SK-N-SH (cell line): Measurements from ENCODE around the gene PEX11A. TPM values are rescaled to one million over a fixed set of nuclear protein-coding genes. Genes with fewer than 3 reads are reported as not detected.

Source experiments
- CTCF ChIA-PET: fragments of 300-600, 350-600 bp; formaldehyde crosslinking; extraction: SDS; loops from one replicate; lab custom pipeline; 2021; lab: Yijun Ruan, JAX
- POLR2A ChIA-PET: fragments of 350-600 bp; sonication (Branson Sonifier 250); formaldehyde crosslinking; extraction: SDS; loops from one replicate; lab custom pipeline; 2020; ENCODE audit warnings: antibody characterized with exemption, inconsistent platforms; lab: Yijun Ruan, JAX
- DNase-seq: peaks from one replicate; pipeline ENCODE4 v3.0.0; 2012
- H2AFZ ChIP-seq: fragments of 200-600 bp; sonication (generic); 2 replicates; pipeline ENCODE4 v1.8.1; 2016; ENCODE audit warnings: antibody characterized with exemption, mild to moderate bottlenecking, low read depth
- H3F3A ChIP-seq: fragments of 200-600 bp; sonication (generic); replicated peaks from 2 replicates; pipeline ENCODE3; 2016; ENCODE audit warnings: antibody characterized with exemption, mild to moderate bottlenecking; ENCODE audit not compliant: insufficient read depth
- H3K27ac ChIP-seq, 2 experiments: fragments of 200-500 bp in 1 of 2; fragments of 200-600 bp in 1 of 2; sonication (Bioruptor generic) in 1 of 2; sonication (generic), shearing (Covaris generic) in 1 of 2; 2 replicates each; pipeline versions ENCODE4 v1.5.1 to v1.6.1; 2014 to 2016; ENCODE audit warnings: low read depth in 2 of 2, inconsistent platforms in 1 of 2, low read length in 1 of 2, mild to moderate bottlenecking in 1 of 2, mixed read lengths in 1 of 2
- H3K27me3 ChIP-seq: fragments of 200-600 bp; sonication (generic), shearing (Covaris generic); 2 replicates; pipeline ENCODE4 v1.6.1; 2016; ENCODE audit warnings: mixed run types; ENCODE audit not compliant: insufficient read depth
- H3K36me3 ChIP-seq, 2 experiments: fragments of 200-500 bp in 1 of 2; fragments of 200-600 bp in 1 of 2; sonication (Bioruptor generic) in 1 of 2; sonication (generic) in 1 of 2; replicated peaks in 1 of 2; 2 replicates each; pipeline versions ENCODE3 to v1.5.1; 2014 to 2016; ENCODE audit warnings: low read length in 1 of 2, mild to moderate bottlenecking in 1 of 2; ENCODE audit not compliant: insufficient read depth in 2 of 2, control insufficient read depth in 1 of 2
- H3K4me1 ChIP-seq, 2 experiments: fragments of 200-500 bp in 1 of 2; fragments of 200-600 bp in 1 of 2; sonication (Bioruptor generic) in 1 of 2; sonication (generic), shearing (Covaris generic) in 1 of 2; 2 replicates each; pipeline versions ENCODE4 v1.5.1 to v1.6.1; 2014 to 2016; ENCODE audit warnings: low read depth in 1 of 2, low read length in 1 of 2, mixed run types in 1 of 2; ENCODE audit not compliant: insufficient read depth in 2 of 2, control insufficient read depth in 1 of 2
- H3K4me2 ChIP-seq: fragments of 200-600 bp; sonication (generic), shearing (Covaris generic); 2 replicates; pipeline ENCODE4 v1.6.1; 2017; ENCODE audit warnings: mixed run types
- H3K4me3 ChIP-seq, 2 experiments: fragments of 200-500 bp in 1 of 2; fragments of 200-600 bp in 1 of 2; sonication (Bioruptor generic) in 1 of 2; sonication (generic), shearing (Covaris generic) in 1 of 2; 2 replicates each; pipeline versions ENCODE4 v1.5.1 to v1.8.1; 2014 to 2016; ENCODE audit warnings: low read depth in 2 of 2, inconsistent platforms in 1 of 2, low read length in 1 of 2, mild to moderate bottlenecking in 1 of 2, mixed read lengths in 1 of 2, moderate library complexity in 1 of 2
- H3K79me2 ChIP-seq: fragments of 200-600 bp; sonication (generic); 2 replicates; pipeline ENCODE4 v1.8.1; 2017; ENCODE audit warnings: mild to moderate bottlenecking; ENCODE audit not compliant: insufficient read depth
- H3K9ac ChIP-seq: fragments of 200-600 bp; sonication (generic); 2 replicates; pipeline ENCODE4 v1.6.1; 2017; ENCODE audit warnings: mixed run types
- H3K9me2 ChIP-seq: fragments of 200-600 bp; sonication (generic); 2 replicates; pipeline ENCODE4 v1.6.1; 2017; ENCODE audit warnings: mixed run types
- H3K9me3 ChIP-seq: fragments of 200-600 bp; sonication (generic); 2 replicates; pipeline ENCODE4 v1.6.1; 2017; ENCODE audit warnings: mixed run types, mild to moderate bottlenecking, moderate library complexity
- H4K20me1 ChIP-seq: fragments of 200-600 bp; sonication (generic); 2 replicates; pipeline ENCODE4 v1.6.1; 2017; ENCODE audit warnings: mild to moderate bottlenecking, mixed run types; ENCODE audit not compliant: insufficient read depth
- CHD2 ChIP-seq: fragments of 150-350 bp; IDR thresholded peaks from 2 replicates; pipeline ENCODE4 v1.6.1; 2018; ENCODE audit warnings: low read length; ENCODE audit not compliant: partially characterized antibody
- FOSL2 ChIP-seq: IDR thresholded peaks from 2 replicates; pipeline ENCODE4 v1.4.0; 2012; ENCODE audit warnings: low read depth, mild to moderate bottlenecking, moderate library complexity, borderline replicate concordance
- FOXJ3 ChIP-seq: sonication (generic); formaldehyde crosslinking; IDR thresholded peaks from 2 replicates; pipeline ENCODE4 v1.5.1; 2020; ENCODE audit warnings: mild to moderate bottlenecking, missing genetic modification reagents
- GATA2 ChIP-seq: sonication (generic); formaldehyde crosslinking; IDR thresholded peaks from 2 replicates; pipeline ENCODE4 v1.5.0; 2020; ENCODE audit warnings: mild to moderate bottlenecking, missing genetic modification reagents
- JUND ChIP-seq: IDR thresholded peaks from 2 replicates; pipeline ENCODE4 v1.4.0; 2012
- MXI1 ChIP-seq: IDR thresholded peaks from 2 replicates; pipeline ENCODE4 v1.6.1; 2012; ENCODE audit warnings: mild to moderate bottlenecking, low read depth, low read length, improper control_type of control experiment
- PBX3 ChIP-seq: IDR thresholded peaks from 2 replicates; pipeline ENCODE4; 2012
- POLR2AphosphoS5 ChIP-seq: IDR thresholded peaks from 2 replicates; pipeline ENCODE4 v1.6.1; 2012; ENCODE audit warnings: low read depth, low read length
- RCOR1 ChIP-seq: fragments of 150-350 bp; IDR thresholded peaks from 2 replicates; pipeline ENCODE4 v1.6.1; 2017; ENCODE audit warnings: antibody characterized with exemption, low read length
- REST ChIP-seq: IDR thresholded peaks from 2 replicates; pipeline ENCODE4 v1.6.1; 2012; ENCODE audit warnings: mild to moderate bottlenecking, low read depth, low read length, moderate library complexity
- RFX5 ChIP-seq: IDR thresholded peaks from 2 replicates; pipeline ENCODE4 v1.6.1; 2012; ENCODE audit warnings: mild to moderate bottlenecking, improper control_type of control experiment, low read length
- TAF1 ChIP-seq: IDR thresholded peaks from 2 replicates; pipeline ENCODE4 v1.6.1; 2012; ENCODE audit warnings: low read depth, mild to moderate bottlenecking, low read length, moderate library complexity, borderline replicate concordance
- TEAD4 ChIP-seq: IDR thresholded peaks from 2 replicates; pipeline ENCODE4 v1.4.0; 2012; ENCODE audit warnings: mild to moderate bottlenecking, borderline replicate concordance; ENCODE audit not compliant: insufficient read depth
- WGBS: methylation state at CpG from one replicate; pipeline ENCODE4 v1.1.6; 2017; ENCODE audit warnings: low lambda C conversion rate; 5-methylcytosine and 5-hydroxymethylcytosine counted together
- polyA plus RNA-seq, 3 experiments: library from polyadenylated mRNA; depleted of rRNA; stranded (reverse); fragments of >200 nt; gene quantifications; 2 replicates each; pipeline ENCODE4 v1.2.3, GENCODE V29; 2012
- TF ChIP-seq, protein P1 (sequence below): fragments of 200-600 bp; sonication (generic); IDR thresholded peaks from 2 replicates; pipeline ENCODE4 v1.6.1; 2017; ENCODE audit warnings: antibody characterized with exemption, mild to moderate bottlenecking, moderate library complexity

The PEX11A gene
- polyA plus RNA-seq, 1 of the 3 experiments (the other 2 are of a cell fraction) = 6.1 TPM

DNA sequence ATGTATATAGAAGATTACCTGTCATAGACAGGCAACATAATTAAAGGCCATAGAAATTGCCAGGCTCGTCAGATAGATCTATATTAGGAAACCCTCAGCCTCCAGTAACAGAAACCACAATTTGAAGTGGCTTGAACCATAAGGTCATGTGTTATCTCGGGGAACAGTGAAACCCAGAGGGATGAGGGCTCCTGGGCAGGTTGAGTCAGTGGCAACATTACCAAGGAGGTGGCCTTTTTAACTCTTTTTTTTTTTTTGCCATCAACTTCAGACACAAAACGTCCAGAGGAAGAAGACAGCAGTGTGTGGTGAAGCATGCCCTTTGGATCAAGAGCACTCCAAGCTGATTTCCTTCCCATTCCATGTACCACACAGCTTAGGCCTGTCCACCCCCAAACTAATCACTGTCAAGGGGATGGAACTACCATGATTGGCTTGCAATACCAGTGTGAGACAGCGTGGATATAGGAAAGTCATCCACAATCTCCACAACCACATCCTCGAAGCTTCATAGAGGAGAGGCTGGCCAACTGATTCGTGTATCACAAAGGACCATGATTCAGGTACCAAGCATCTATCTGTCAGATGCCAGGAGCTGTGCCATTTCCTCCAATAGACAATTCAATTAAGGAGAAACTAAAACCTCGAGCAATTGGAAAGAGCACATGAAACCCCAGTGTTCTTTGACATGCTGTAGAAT is 34.3 kb downstream of the PEX11A start:
- Histone ChIP-seq H3K79me2 (peaks cover 32% of the 10 kb centered on the region), H3K4me2 (peak overlapping the region; percentile 96; the same call in 1 of the 2 replicates), H3K9me2 (no peaks in the 10 kb centered on the region), H3F3A (peaks cover 20% of the 10 kb centered on the region), H3K36me3 (peaks cover 0 to 6% of the 10 kb centered on the region in 2 experiments), H2AFZ (peak overlapping the region; percentile 52; the same call in 1 of the 2 replicates), H3K9ac (0 out of 2 replicates have a peak overlapping the region, but pooled peaks have one; percentile 85), H3K27ac (peak overlapping the region in 1 of 2 experiments; percentile 26; a peak in 1 of 4 replicates), H4K20me1 (no peaks in the 10 kb centered on the region), H3K27me3 (no peaks in the 10 kb centered on the region), H3K4me3 (no peak overlapping the region), H3K4me1 (peaks cover 0 to 6% of the 10 kb centered on the region in 2 experiments; a peak in 2 of 4 replicates), H3K9me3 (no peaks in the 10 kb centered on the region)
- POLR2A ChIA-PET = no interaction called here
- TF ChIP-seq RFX5 (no peak), POLR2AphosphoS5 (no peak), GATA2 (CRISPR knock-in tag) (no peak), PBX3 (peak; percentile 15; the same call in 1 of the 2 replicates)
- CTCF ChIA-PET = interaction anchor here (1.1 to 1.6 kb wide), 2 partner anchors 10 to 16 kb away, joined by 3 to 5 read pairs; no protein-coding TSS in a partner anchor
- no peak for DNase-seq
- WGBS = 75% methylated on average over 7 of the region's 7 CpGs

GRCh38 chr15:89654847-89655805 is 35.4 kb downstream of the PEX11A start, which contains the start of gene KIF7:
Gene KIF7 (minus strand): TSS chr15:89655467. CDS start chr15:89652930, 2,537 bp downstream.
- CTCF ChIA-PET = interaction anchor here (0.6 to 1.6 kb wide), 4 partner anchors 9 to 85 kb away, joined by 3 to 7 read pairs (median 4); no protein-coding TSS in a partner anchor
- TF ChIP-seq REST = no peak
- no peak for TF ChIP-seq JUND
- no peak for TF ChIP-seq RCOR1
- TF ChIP-seq POLR2AphosphoS5 = peak; percentile 44; the same call in 1 of the 2 replicates
- peak; percentile 36; the same call in 1 of the 2 replicates for TF ChIP-seq MXI1
- TF ChIP-seq, protein P1, sequence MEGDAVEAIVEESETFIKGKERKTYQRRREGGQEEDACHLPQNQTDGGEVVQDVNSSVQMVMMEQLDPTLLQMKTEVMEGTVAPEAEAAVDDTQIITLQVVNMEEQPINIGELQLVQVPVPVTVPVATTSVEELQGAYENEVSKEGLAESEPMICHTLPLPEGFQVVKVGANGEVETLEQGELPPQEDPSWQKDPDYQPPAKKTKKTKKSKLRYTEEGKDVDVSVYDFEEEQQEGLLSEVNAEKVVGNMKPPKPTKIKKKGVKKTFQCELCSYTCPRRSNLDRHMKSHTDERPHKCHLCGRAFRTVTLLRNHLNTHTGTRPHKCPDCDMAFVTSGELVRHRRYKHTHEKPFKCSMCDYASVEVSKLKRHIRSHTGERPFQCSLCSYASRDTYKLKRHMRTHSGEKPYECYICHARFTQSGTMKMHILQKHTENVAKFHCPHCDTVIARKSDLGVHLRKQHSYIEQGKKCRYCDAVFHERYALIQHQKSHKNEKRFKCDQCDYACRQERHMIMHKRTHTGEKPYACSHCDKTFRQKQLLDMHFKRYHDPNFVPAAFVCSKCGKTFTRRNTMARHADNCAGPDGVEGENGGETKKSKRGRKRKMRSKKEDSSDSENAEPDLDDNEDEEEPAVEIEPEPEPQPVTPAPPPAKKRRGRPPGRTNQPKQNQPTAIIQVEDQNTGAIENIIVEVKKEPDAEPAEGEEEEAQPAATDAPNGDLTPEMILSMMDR = no peak
- no peak for TF ChIP-seq FOXJ3 (CRISPR knock-in tag)
- TF ChIP-seq PBX3 = no peak
- peak; percentile 19; the same call in 1 of the 2 replicates for TF ChIP-seq TAF1
- no peak for TF ChIP-seq CHD2
- no peak for TF ChIP-seq FOSL2
- TF ChIP-seq TEAD4 = no peak

More at GRCh38 chr15:89654847-89655805, 35.4 kb downstream of the PEX11A start, which contains the start of gene KIF7:
- peak within 1 kb of the TSS; percentile 96 for H3K4me2 ChIP-seq
- H4K20me1 ChIP-seq = no peaks in the 10 kb centered on the region
- peak within 1 kb of the TSS; percentile 28 to 35; a peak in 2 of 4 replicates for H3K27ac ChIP-seq
- no peaks in the 10 kb centered on the region for H3K9me2 ChIP-seq
- H3K4me1 ChIP-seq = peaks cover 0 to 6% of the 10 kb centered on the region in 2 experiments; a peak in 2 of 4 replicates
- peaks cover 0 to 6% of the 10 kb centered on the region in 2 experiments for H3K36me3 ChIP-seq
- H3K79me2 ChIP-seq = peaks cover 35% of the 10 kb centered on the region
- H3K4me3 ChIP-seq = peak within 1 kb of the TSS; percentile 74 to 90
- H3K9me3 ChIP-seq = no peaks in the 10 kb centered on the region
- peaks cover 20% of the 10 kb centered on the region for H3F3A ChIP-seq
- H2AFZ ChIP-seq = peak within 1 kb of the TSS; percentile 92
- peak; percentile 98 for DNase-seq
- no peaks in the 10 kb centered on the region for H3K27me3 ChIP-seq
- POLR2A ChIA-PET = interaction anchor here (1.1 to 1.2 kb wide), 2 partner anchors 11 to 239 kb away, joined by 3 to 4 read pairs; partner anchors contain the start of gene AP3S2
- peak within 1 kb of the TSS; percentile 85 for H3K9ac ChIP-seq
- 11% methylated on average over 31 of the region's 87 CpGs for WGBS
